Adipocyte (in vitro differentiated cells): ENCODE results near the gene AFF3.

Source experiments
- DNase-seq: peaks from one replicate; pipeline ENCODE4 v3.0.0-alpha.2; 2015; ENCODE audit warnings: low read depth
- H3K27me3 ChIP-seq: replicated peaks from 2 replicates; pipeline ENCODE4 v1.7.0; 2013; ENCODE audit warnings: mild to moderate bottlenecking, low read length, moderate library complexity; ENCODE audit not compliant: control insufficient read depth, insufficient read depth
- H3K36me3 ChIP-seq: 2 replicates; pipeline ENCODE4 v1.7.0; 2013; ENCODE audit warnings: low read length, mild to moderate bottlenecking, moderate library complexity; ENCODE audit not compliant: control insufficient read depth, insufficient read depth, severe bottlenecking
- H3K4me1 ChIP-seq: 2 replicates; pipeline ENCODE4 v1.7.0; 2013; ENCODE audit warnings: mild to moderate bottlenecking, low read length, moderate library complexity; ENCODE audit not compliant: control insufficient read depth, insufficient read depth
- H3K4me3 ChIP-seq: 2 replicates; pipeline ENCODE4 v1.7.0; 2013; ENCODE audit warnings: mild to moderate bottlenecking, low read length, moderate library complexity
- H3K9ac ChIP-seq: 2 replicates; pipeline ENCODE4 v1.7.0; 2013; ENCODE audit warnings: mild to moderate bottlenecking, low read length, moderate library complexity
- H3K9me3 ChIP-seq: 2 replicates; pipeline ENCODE4 v1.7.0; 2013; ENCODE audit warnings: mild to moderate bottlenecking, low read length, moderate library complexity; ENCODE audit not compliant: control insufficient read depth

AFF3 gene

DNA sequence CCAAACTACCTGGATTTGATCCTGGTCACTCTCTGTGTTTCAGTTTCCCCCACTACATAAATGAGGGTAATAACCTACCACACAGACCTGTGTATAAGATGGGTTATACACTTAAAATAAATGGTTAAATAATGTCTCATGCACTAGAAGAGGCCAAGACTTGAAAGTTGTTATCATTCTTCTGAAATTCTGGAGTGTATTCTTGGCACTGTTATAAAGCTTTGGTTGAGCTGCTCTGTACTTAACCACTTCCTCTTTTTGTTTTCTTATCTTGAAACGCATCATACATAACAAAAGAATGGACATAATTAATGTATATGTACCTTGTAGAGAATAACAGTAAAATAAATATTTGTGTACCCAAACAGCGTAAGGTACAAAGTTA, 281.0 kb downstream of the AFF3 start:
- Histone ChIP-seq H3K9ac (no peak overlapping the region), H3K4me3 (no peak overlapping the region), H3K9me3 (no peaks in the 10 kb centered on the region), H3K4me1 (peaks cover 33% of the 10 kb centered on the region), H3K27me3 (peaks cover 34% of the 10 kb centered on the region), H3K36me3 (no peaks in the 10 kb centered on the region)
- peak; percentile 33 for DNase-seq

DNA sequence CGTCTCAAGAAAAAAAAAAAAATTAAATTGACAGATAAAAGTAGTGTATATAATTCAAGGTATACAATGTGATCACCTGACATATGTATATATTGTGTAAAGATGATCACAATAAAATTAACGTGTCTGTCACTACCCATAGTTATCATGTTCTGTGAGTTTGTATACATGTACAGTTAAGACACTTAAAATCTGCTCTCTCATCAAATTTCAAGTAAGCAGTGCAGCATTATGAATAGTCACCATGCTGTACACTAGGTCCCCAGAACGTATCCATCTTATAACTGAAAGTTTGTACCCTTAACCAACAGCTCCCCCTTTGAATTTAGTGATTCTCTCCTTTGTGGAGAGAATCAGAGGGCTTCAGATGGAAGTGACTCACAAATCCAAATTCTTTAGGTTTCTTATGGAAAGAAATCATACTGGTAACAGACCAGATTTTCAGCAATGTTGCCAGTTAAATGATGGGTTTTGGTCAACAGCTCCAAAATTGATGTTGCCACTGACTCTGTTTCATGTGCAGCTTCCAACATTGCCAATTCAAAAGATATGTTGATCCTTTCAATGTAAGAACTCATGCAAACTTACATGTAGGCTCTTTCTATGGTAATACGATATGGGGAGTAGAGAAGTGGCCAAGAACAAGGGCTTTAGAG, 281.5 kb downstream of the AFF3 start:
- peaks cover 34% of the 10 kb centered on the region for H3K27me3 ChIP-seq
- no peaks in the 10 kb centered on the region for H3K9me3 ChIP-seq
- no peaks in the 10 kb centered on the region for H3K36me3 ChIP-seq
- DNase-seq: no peak
- H3K9ac ChIP-seq: no peak overlapping the region
- no peak overlapping the region for H3K4me3 ChIP-seq
- H3K4me1 ChIP-seq: peaks cover 28% of the 10 kb centered on the region

DNA sequence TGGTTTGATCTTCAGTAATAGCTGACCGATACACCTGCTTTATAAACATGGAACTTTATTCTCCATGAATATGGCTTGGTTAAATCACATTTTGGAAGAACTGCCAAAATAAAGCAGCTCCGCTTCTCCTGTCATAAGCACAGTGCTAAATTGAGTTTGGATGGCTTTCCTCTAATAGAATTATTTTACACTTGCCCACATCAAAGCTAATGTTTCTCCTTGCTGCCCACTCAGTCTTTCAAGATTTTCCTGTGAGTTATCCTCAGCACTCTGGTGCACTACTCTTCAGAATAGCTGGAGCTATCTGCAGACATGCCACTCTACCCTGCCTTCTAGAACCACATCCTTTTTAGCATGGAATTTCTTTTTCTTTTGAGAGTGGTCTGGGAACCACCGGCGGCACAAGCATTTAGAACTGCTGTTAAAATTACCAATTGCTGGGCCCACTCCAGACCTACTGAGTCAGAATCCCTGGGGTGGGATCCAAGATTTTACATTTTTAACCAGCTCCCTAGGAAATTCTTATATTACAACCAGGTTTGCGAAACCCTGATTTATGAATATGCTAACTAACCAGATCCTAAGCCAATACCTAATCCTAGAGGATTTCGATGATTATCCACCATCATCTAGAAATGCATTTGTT, 283.3 kb downstream of the AFF3 start:
- H3K9me3 ChIP-seq: no peaks in the 10 kb centered on the region
- no peaks in the 10 kb centered on the region for H3K36me3 ChIP-seq
- peak; percentile 81 for DNase-seq
- no peak overlapping the region for H3K4me3 ChIP-seq
- peaks cover 34% of the 10 kb centered on the region for H3K27me3 ChIP-seq
- H3K9ac ChIP-seq: no peak overlapping the region
- H3K4me1 ChIP-seq: peaks cover 11% of the 10 kb centered on the region

DNA sequence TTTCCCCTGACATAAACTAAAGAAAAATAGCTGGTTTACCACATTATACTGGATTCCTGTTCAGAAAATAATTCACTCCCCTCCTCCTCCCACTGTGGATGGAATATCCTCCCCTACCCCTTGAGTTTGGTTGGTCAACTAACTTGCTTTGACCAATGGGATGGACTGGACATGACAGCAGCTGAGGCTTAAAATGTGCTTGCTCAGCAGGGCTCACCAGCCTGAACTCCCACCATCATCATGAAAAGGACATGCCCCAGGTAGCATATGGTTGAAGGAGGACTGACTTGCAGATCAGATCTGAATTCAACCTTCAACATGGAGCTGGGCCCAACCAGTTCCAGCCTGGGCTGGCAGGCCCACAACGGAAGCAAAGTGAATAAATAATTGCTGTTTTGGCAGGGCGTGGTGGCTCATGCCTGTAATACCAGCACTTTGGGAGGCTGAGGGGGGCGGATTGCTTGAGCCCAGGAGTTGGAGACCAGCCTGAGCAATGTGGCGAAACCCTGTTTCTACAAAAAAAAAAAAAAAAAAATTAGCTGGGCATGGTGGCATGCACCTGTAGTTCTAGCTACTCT, 284.4 kb downstream of the AFF3 start:
- no peak overlapping the region for H3K4me3 ChIP-seq
- H3K4me1 ChIP-seq: peaks cover 11% of the 10 kb centered on the region
- H3K36me3 ChIP-seq: no peaks in the 10 kb centered on the region
- no peaks in the 10 kb centered on the region for H3K9me3 ChIP-seq
- no peak for DNase-seq
- H3K9ac ChIP-seq: no peak overlapping the region
- peaks cover 27% of the 10 kb centered on the region for H3K27me3 ChIP-seq

DNA sequence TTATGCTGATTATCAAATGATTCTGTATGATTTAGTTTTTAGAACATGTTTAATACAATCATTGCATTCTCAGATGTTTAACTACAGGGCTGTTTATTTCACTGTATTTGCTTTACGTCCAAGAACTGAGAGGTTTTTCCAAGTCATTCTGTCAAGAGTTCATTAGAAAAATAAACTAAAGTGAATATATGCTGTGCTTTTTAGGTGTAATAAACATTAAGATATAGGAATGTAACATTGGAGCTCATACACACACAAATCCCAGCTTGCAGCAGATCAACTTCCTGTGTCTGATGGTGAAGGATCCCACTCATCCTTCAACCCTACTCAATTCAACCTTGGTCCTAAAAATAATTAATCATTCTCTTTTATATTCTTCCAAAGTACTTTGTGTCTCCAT, 285.0 kb downstream of the AFF3 start:
- Histone ChIP-seq H3K4me1 (peaks cover 11% of the 10 kb centered on the region), H3K9me3 (no peaks in the 10 kb centered on the region), H3K4me3 (no peak overlapping the region), H3K36me3 (no peaks in the 10 kb centered on the region), H3K27me3 (peaks cover 25% of the 10 kb centered on the region), H3K9ac (no peak overlapping the region)
- no peak for DNase-seq

DNA sequence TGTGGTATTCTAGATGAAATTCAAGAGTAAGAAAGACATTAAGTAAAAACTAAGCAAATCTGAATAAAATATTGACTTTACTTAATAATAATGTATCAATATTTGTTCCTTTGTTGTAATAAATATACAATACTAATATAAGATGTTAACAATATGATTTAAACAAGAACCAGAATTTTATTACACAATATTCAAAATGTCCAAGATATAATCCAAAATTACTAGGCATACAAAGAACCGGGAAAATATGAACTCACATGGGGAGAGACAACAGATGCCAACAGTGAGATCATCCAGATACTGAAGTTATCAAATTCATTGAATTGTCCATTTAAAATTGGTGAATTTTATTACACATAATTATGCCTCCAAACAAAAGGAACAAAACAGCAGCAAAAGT, 286.3 kb downstream of the AFF3 start:
- Histone ChIP-seq H3K4me1 (peaks cover 11% of the 10 kb centered on the region), H3K36me3 (no peaks in the 10 kb centered on the region), H3K4me3 (no peak overlapping the region), H3K9me3 (no peaks in the 10 kb centered on the region), H3K27me3 (peaks cover 14% of the 10 kb centered on the region), H3K9ac (no peak overlapping the region)
- no peak for DNase-seq

DNA sequence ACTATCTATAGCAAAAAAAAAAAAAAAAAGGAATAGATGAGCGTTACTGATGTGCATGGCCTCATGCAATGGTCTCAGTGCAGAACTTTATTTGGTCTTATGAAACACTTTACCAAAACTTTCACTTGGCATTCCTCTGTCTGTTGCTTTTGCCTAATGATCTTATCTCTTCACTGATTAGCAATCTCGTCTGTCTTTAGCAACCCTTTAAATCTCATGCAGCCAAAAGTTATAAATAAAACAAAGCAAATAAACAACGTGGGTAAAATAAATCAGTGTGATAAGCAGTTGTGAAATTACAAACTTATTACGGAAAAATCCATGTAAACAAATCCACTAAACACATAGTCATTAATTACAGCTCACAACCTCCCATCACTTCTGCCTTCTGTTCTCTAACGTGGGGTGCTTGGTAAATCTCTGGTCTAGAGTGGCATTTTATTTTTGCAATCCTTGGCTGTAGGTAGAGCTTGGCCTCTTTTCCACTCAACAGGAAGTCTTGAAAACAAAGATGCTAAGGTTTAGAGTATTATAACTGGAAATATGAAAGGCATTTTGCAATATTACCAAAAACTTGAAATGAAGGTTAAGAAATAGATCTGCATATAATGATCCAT, 288.0 kb downstream of the AFF3 start:
- H3K9me3 ChIP-seq: no peaks in the 10 kb centered on the region
- no peak for DNase-seq
- peaks cover 6% of the 10 kb centered on the region for H3K4me1 ChIP-seq
- no peak overlapping the region for H3K9ac ChIP-seq
- H3K4me3 ChIP-seq: no peak overlapping the region
- peaks cover 9% of the 10 kb centered on the region for H3K27me3 ChIP-seq
- H3K36me3 ChIP-seq: no peaks in the 10 kb centered on the region

DNA sequence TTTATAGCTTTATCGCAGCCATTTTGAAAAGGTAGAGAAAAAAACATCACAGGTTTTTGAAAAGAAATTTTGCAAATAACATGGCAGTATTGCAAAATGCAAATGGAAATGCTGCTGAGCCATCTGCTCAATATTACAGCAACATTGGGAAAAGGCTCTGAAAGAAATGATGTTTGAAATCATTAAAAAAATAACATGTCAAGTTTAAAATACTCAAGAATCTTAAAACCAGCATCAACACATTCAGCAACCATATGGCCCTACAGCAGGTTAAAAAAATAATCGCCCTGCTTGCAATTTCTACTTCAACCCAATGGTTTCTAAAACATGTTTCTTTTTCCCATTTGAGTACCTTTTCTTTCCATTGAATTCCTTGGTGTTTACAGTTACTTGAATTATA, 289.4 kb downstream of the AFF3 start:
- Histone ChIP-seq H3K27me3 (peaks cover 12% of the 10 kb centered on the region), H3K4me1 (no peaks in the 10 kb centered on the region), H3K9me3 (no peaks in the 10 kb centered on the region), H3K4me3 (no peak overlapping the region), H3K9ac (no peak overlapping the region), H3K36me3 (no peaks in the 10 kb centered on the region)
- DNase-seq: no peak

DNA sequence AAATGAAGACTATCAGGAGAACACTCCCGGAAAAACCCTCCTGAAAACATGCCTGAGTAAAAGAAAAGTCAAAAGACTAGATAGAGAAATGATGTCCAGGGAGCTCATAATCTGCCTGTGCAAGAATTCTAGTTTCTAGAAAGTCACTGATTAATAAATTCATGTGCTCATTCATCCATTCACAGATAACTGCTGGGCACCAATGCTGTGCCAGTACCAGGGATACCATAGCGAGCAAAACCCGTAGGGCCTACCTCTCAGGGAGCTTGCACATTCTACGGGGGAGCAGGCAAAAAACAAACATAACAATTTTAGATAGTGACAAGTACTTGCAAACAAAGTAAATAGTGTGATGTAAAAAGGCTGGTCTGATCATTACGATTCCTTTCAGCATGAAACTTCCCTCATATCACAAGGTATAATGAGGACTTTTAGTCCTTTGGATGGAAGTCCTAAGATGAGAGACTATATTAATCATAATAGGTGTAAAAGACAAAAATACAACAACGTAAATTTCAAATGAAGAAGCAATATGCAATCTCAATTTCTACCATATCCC, 289.9 kb downstream of the AFF3 start:
- H3K4me1 ChIP-seq: no peaks in the 10 kb centered on the region
- no peaks in the 10 kb centered on the region for H3K36me3 ChIP-seq
- H3K4me3 ChIP-seq: no peak overlapping the region
- DNase-seq: no peak
- H3K27me3 ChIP-seq: peaks cover 11% of the 10 kb centered on the region
- H3K9me3 ChIP-seq: no peaks in the 10 kb centered on the region
- no peak overlapping the region for H3K9ac ChIP-seq

DNA sequence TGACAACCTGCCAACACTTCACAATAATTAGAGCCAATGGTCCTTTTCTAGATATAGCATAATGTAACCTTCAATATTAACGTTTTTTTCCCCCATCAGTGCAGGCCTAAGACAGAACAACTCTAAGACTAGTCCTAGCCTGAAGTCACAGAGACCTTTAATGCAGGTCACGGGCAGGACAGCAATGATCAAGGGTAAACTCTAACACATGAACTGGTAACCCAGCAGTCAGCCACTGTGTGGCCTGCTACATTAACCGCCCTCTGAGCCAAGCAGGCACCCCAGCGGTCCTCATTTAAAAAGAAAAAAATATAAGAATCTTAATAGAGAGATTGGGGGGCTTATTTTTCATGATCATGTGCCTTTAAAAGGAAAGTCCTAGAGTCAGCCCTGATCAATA, 290.6 kb downstream of the AFF3 start:
- H3K36me3 ChIP-seq: no peaks in the 10 kb centered on the region
- no peak overlapping the region for H3K9ac ChIP-seq
- no peaks in the 10 kb centered on the region for H3K4me1 ChIP-seq
- H3K9me3 ChIP-seq: no peaks in the 10 kb centered on the region
- no peak for DNase-seq
- peaks cover 12% of the 10 kb centered on the region for H3K27me3 ChIP-seq
- no peak overlapping the region for H3K4me3 ChIP-seq

DNA sequence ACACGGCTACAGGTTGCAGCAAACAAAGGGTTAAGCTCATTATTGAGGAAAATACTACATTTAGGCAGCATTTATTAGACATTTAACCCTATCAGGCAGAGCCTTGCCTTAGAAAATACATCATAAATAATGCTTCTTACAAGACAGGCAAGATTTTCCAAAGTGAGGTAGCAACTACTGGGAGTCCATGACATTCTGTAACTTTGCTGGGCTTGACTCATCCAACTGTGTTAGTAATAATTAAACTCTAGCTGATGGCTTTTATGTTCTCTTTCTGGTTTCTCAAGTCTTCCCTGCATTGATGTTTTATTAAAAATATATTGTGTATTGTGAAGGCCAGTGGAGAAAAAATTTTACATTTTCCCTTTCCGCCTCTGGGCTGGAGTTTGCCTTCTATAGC, 291.3 kb downstream of the AFF3 start:
- no peak overlapping the region for H3K9ac ChIP-seq
- H3K36me3 ChIP-seq: no peaks in the 10 kb centered on the region
- DNase-seq: no peak
- H3K4me1 ChIP-seq: no peaks in the 10 kb centered on the region
- peaks cover 12% of the 10 kb centered on the region for H3K27me3 ChIP-seq
- H3K4me3 ChIP-seq: no peak overlapping the region
- no peaks in the 10 kb centered on the region for H3K9me3 ChIP-seq
